ENCODE data around the gene REEP3. TPM values are rescaled to one million over a fixed set of nuclear protein-coding genes. Genes with fewer than 3 reads are reported as not detected.

The REEP3 gene
- total and polyA plus RNA-seq, 2 of the 4 experiments (the other 2 are of a cell fraction): 11.7 to 28.9 TPM

GRCh38 chr10:63664341-63664885 lies 143.2 kb downstream of the REEP3 start:
- Histone ChIP-seq H4K5ac (ENCODE audit: low read depth, low read length) (no peak overlapping the region), H3K4me1 (ENCODE audit: control insufficient read depth, insufficient read depth, low read length) (peaks cover 2% of the 10 kb centered on the region; the same call in 1 of the 2 replicates), H3K36me3 (ENCODE audit: control insufficient read depth, insufficient read depth, low read length) (no peaks in the 10 kb centered on the region), H3K9me1 (ENCODE audit: insufficient read depth, low read length) (0 out of 2 replicates have a peak, but pooled peaks cover 4% of the 10 kb centered on the region), H3K9me3 (ENCODE audit: control insufficient read depth, insufficient read depth, low read length) (no peaks in the 10 kb centered on the region), H3K9ac (ENCODE audit: low read depth, low read length) (no peak overlapping the region), H3K18ac (ENCODE audit: low read depth, low read length) (no peak overlapping the region), H3K27ac (ENCODE audit: insufficient read depth, low read length) (no peak overlapping the region), H2BK5ac (ENCODE audit: low read depth, low read length, poor library complexity, severe bottlenecking) (no peak overlapping the region), H4K8ac (ENCODE audit: low read depth in 2 of 2, low read length in 2 of 2) (no peak overlapping the region), H3K4me2 (ENCODE audit: low read depth, low read length) (no peak overlapping the region), H2AK5ac (ENCODE audit: low read depth, low read length) (no peak overlapping the region), H3K4ac (ENCODE audit: low read depth, low read length) (no peak overlapping the region), H2BK120ac (ENCODE audit: low read depth, low read length) (no peak overlapping the region), H3K4me3 (ENCODE audit: insufficient read depth, low read depth, low read length) (no peak overlapping the region), H3K27me3 (ENCODE audit: control insufficient read depth, insufficient read depth, low read length) (no peaks in the 10 kb centered on the region), H3K79me1 (ENCODE audit: low read depth in 1 of 2, low read length in 2 of 2) (no peaks in the 10 kb centered on the region), H2BK20ac (ENCODE audit: low read depth, low read length) (no peak overlapping the region), H4K91ac (ENCODE audit: insufficient read depth, low read depth, low read length) (no peak overlapping the region), H3K56ac (ENCODE audit: extremely low read depth, insufficient read depth, low read length) (no peak overlapping the region), H3K23ac (ENCODE audit: low read depth, low read length) (no peak overlapping the region), H2BK15ac (ENCODE audit: low read depth, low read length) (no peak overlapping the region), H2AK9ac (replicated peaks; ENCODE audit: low read depth, low read length, poor library complexity) (no peak overlapping the region), H4K20me1 (ENCODE audit: insufficient read depth, low read length) (no peaks in the 10 kb centered on the region), H2AFZ (replicated peaks; ENCODE audit: low read length, poor library complexity) (no peak overlapping the region), H3K14ac (replicated peaks; ENCODE audit: low read depth, low read length) (no peak overlapping the region)
- ATAC-seq (ENCODE audit: low read depth) (no peak), DNase-seq (no peak)
- 94% methylated on average over 5 of the region's 13 CpGs; no CpG with 5 or more reads in 1 of the 2 experiments for WGBS, 2 experiments (ENCODE audit: extremely low coverage in 2 of 2, insufficient read length in 1 of 2)
- intact Hi-C loops (cut with micrococcal nuclease) (no loop called here), in situ Hi-C loops (cut with MboI; ENCODE audit: low sequenced_read_pairs) (no loop called here), dilution Hi-C loops (cut with HindIII; ENCODE audit: low sequenced_read_pairs, unreplicated experiment) (no loop called here)
- no TSS peak for BruUV-seq (replicated peaks)
- POLR2A ChIA-PET (ENCODE audit: unreplicated experiment): no interaction called here
- CTCF ChIA-PET: no interaction called here
- TF ChIP-seq MXI1 (IDR thresholded peaks at IDR 0.05; ENCODE audit: borderline replicate concordance, low read depth, low read length) (no peak), MAZ (IDR thresholded peaks at IDR 0.05; ENCODE audit: borderline replicate concordance, low read depth, low read length) (no peak), FOS (IDR thresholded peaks at IDR 0.05; ENCODE audit: low read depth, low read length) (no peak), BHLHE40 (IDR thresholded peaks at IDR 0.05; ENCODE audit: low read depth, low read length) (no peak), RCOR1 (IDR thresholded peaks at IDR 0.05; ENCODE audit: insufficient replicate concordance, low read length) (no peak), CEBPB (IDR thresholded peaks at IDR 0.05; ENCODE audit: low read depth, low read length) (no peak), CHD1 (IDR thresholded peaks at IDR 0.05; ENCODE audit: low read depth, low read length) (no peak), RFX5 (IDR thresholded peaks at IDR 0.05; ENCODE audit: low read depth, low read length) (no peak), USF2 (IDR thresholded peaks at IDR 0.05; ENCODE audit: low read depth, low read length) (no peak), SMC3 (IDR thresholded peaks at IDR 0.05; ENCODE audit: low read depth, low read length) (no peak), CTCF (conservative IDR thresholded peaks at IDR 0.05; ENCODE audit: low read depth, low read length) (no peak), POLR2A (IDR thresholded peaks at IDR 0.05; ENCODE audit: low read depth, low read length) (no peak), NFE2L2 (IDR thresholded peaks at IDR 0.05; ENCODE audit: low read depth, low read length) (no peak), RAD21 (IDR thresholded peaks at IDR 0.05; ENCODE audit: low read length) (no peak), MAFK (IDR thresholded peaks at IDR 0.05; ENCODE audit: low read depth, low read length) (no peak), ELK1 (IDR thresholded peaks at IDR 0.05; ENCODE audit: borderline replicate concordance, low read depth, low read length) (no peak)

All from IMR-90 (cell line).